H1 (cell line): Measurements from ENCODE around the gene LKAAEAR1.

Source experiments
- BRCA1 ChIP-seq: IDR thresholded peaks from 2 replicates; pipeline ENCODE4 v1.6.1; 2012; ENCODE audit warnings: low read depth, low read length, improper control_type of control experiment
- CREB1 ChIP-seq: IDR thresholded peaks from 2 replicates; pipeline ENCODE4 v1.6.1; 2012; ENCODE audit warnings: inconsistent platforms
- EP300 ChIP-seq, 2 experiments: IDR thresholded peaks; 1 replicate in 1 of 2; 2 replicates in 1 of 2; pipeline ENCODE4 v1.6.1; 2011 to 2012; ENCODE audit warnings: low read depth in 2 of 2, low read length in 2 of 2, mild to moderate bottlenecking in 2 of 2, borderline replicate concordance in 1 of 2, inconsistent platforms in 1 of 2, moderate library complexity in 1 of 2
- EZH2 ChIP-seq: fragments of 200-600 bp; sonication (generic); IDR thresholded peaks from 2 replicates; pipeline ENCODE4 v1.7.1; 2012; ENCODE audit warnings: low read depth, mild to moderate bottlenecking, moderate library complexity, low read length, inconsistent platforms; ENCODE audit not compliant: severe bottlenecking
- MAFK ChIP-seq: IDR thresholded peaks from 2 replicates; pipeline ENCODE4 v1.6.1; 2012; ENCODE audit warnings: low read depth, mild to moderate bottlenecking, improper control_type of control experiment, low read length
- NRF1 ChIP-seq: IDR thresholded peaks from 2 replicates; pipeline ENCODE4 v1.6.1; 2011; ENCODE audit warnings: mild to moderate bottlenecking, low read depth, low read length, improper control_type of control experiment
- POLR2A ChIP-seq, 2 experiments: IDR thresholded peaks; 1 replicate in 1 of 2; 2 replicates in 1 of 2; pipeline ENCODE4 v1.6.1; 2011; ENCODE audit warnings: low read depth in 2 of 2, low read length in 2 of 2, mild to moderate bottlenecking in 2 of 2; ENCODE audit errors: control extremely low read depth in 1 of 2
- POLR2AphosphoS5 ChIP-seq: IDR thresholded peaks from 2 replicates; pipeline ENCODE4 v1.6.1; 2011; ENCODE audit warnings: low read depth, low read length
- SIX5 ChIP-seq: IDR thresholded peaks from 2 replicates; pipeline ENCODE4 v1.6.1; 2011; ENCODE audit warnings: mild to moderate bottlenecking, low read depth, low read length
- ZNF274 ChIP-seq: IDR thresholded peaks from 2 replicates; pipeline ENCODE4 v1.7.0; 2012; ENCODE audit warnings: low read length, borderline replicate concordance; ENCODE audit errors: extremely low read depth
- TF ChIP-seq, protein P1 (sequence below), 3 experiments: IDR thresholded peaks; 1 replicate in 2 of 3; 2 replicates in 1 of 3; pipeline versions ENCODE4 v1.5.1 to v1.6.1; 2011; ENCODE audit warnings: low read length in 3 of 3, mild to moderate bottlenecking in 3 of 3, inconsistent platforms in 2 of 3, low read depth in 1 of 3, moderate library complexity in 1 of 3; ENCODE audit not compliant: insufficient read depth in 1 of 3; ENCODE audit errors: control extremely low read depth in 1 of 3
- TF ChIP-seq, protein P2 (sequence below): IDR thresholded peaks from 2 replicates; pipeline ENCODE4 v1.6.1; 2012; ENCODE audit warnings: low read length, inconsistent platforms
- TF ChIP-seq, protein P3 (sequence below): IDR thresholded peaks from 2 replicates; pipeline ENCODE4 v1.6.1; 2012; ENCODE audit warnings: inconsistent platforms
- TF ChIP-seq, protein P4 (sequence below): IDR thresholded peaks from 2 replicates; pipeline ENCODE4 v1.6.1; 2011; ENCODE audit warnings: low read depth, mild to moderate bottlenecking, low read length; ENCODE audit not compliant: insufficient read depth

DNA sequence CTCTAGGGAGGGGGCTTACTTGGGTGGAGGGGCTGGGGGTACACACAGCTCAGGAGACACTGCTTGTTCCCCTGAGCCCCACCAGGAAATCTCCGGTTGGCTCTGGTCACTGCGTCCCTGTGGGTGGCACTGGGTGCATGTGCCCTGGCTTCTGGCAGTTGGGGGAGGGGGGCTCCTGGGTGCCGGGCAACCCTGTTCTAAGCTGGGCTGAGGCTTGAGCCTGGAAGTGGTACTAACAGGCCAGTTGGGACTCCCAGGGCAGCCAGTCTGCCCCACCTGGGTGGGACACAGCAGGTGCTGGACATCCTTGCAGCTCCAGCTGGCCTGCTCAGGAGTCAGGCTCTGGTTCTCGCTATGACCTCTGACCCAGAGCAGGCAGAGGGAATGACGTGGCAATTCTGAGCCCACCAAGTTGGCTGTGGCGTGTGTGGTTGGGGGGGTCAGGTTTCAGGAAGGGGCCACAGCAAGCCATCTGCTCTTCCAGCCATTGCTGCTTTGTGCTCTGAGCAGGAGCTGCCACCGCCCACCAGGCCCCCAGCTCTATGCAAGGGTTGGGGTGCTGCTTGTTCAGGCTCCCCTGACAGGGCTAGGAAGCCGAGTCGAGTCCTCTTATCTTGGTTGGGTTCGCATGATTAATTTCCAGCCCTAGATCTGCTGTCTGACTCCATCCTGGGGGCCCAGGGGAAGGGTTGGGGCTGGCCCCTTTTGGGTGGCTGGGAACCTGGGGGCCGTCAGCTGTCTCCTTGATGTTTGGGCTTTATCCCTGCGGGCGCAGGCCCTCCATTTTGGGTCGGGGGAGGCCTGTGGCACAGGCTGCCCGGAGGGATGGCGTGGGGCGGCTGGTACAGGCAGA, 47.6 kb downstream of the LKAAEAR1 start:
- no peak for TF ChIP-seq EZH2
- TF ChIP-seq, protein P1, sequence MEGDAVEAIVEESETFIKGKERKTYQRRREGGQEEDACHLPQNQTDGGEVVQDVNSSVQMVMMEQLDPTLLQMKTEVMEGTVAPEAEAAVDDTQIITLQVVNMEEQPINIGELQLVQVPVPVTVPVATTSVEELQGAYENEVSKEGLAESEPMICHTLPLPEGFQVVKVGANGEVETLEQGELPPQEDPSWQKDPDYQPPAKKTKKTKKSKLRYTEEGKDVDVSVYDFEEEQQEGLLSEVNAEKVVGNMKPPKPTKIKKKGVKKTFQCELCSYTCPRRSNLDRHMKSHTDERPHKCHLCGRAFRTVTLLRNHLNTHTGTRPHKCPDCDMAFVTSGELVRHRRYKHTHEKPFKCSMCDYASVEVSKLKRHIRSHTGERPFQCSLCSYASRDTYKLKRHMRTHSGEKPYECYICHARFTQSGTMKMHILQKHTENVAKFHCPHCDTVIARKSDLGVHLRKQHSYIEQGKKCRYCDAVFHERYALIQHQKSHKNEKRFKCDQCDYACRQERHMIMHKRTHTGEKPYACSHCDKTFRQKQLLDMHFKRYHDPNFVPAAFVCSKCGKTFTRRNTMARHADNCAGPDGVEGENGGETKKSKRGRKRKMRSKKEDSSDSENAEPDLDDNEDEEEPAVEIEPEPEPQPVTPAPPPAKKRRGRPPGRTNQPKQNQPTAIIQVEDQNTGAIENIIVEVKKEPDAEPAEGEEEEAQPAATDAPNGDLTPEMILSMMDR (IDR thresholded peaks at IDR 0.05; ENCODE audit: control extremely low read depth in 1 of 3, insufficient read depth in 1 of 3, low read depth in 1 of 3, low read length in 3 of 3) = no peak
- no peak for TF ChIP-seq BRCA1
- TF ChIP-seq, protein P2, sequence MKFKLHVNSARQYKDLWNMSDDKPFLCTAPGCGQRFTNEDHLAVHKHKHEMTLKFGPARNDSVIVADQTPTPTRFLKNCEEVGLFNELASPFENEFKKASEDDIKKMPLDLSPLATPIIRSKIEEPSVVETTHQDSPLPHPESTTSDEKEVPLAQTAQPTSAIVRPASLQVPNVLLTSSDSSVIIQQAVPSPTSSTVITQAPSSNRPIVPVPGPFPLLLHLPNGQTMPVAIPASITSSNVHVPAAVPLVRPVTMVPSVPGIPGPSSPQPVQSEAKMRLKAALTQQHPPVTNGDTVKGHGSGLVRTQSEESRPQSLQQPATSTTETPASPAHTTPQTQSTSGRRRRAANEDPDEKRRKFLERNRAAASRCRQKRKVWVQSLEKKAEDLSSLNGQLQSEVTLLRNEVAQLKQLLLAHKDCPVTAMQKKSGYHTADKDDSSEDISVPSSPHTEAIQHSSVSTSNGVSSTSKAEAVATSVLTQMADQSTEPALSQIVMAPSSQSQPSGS = no peak
- no peak for TF ChIP-seq NRF1
- no peak for TF ChIP-seq POLR2A (IDR thresholded peaks at IDR 0.05; ENCODE audit: control extremely low read depth in 1 of 2, low read depth in 2 of 2, low read length in 2 of 2)
- TF ChIP-seq MAFK = no peak
- no peak for TF ChIP-seq EP300 (IDR thresholded peaks at IDR 0.05; ENCODE audit: borderline replicate concordance in 1 of 2, low read depth in 2 of 2, low read length in 2 of 2)
- TF ChIP-seq, protein P3, sequence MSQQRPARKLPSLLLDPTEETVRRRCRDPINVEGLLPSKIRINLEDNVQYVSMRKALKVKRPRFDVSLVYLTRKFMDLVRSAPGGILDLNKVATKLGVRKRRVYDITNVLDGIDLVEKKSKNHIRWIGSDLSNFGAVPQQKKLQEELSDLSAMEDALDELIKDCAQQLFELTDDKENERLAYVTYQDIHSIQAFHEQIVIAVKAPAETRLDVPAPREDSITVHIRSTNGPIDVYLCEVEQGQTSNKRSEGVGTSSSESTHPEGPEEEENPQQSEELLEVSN = no peak
- no peak for TF ChIP-seq ZNF274
- no peak for TF ChIP-seq POLR2AphosphoS5
- TF ChIP-seq CREB1 = no peak; the same call in 1 of the 2 replicates
- no peak for TF ChIP-seq SIX5
- TF ChIP-seq, protein P4, sequence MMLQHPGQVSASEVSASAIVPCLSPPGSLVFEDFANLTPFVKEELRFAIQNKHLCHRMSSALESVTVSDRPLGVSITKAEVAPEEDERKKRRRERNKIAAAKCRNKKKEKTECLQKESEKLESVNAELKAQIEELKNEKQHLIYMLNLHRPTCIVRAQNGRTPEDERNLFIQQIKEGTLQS = no peak
